ENCODE measurements around the gene ANKH.

The ANKH gene

DNA sequence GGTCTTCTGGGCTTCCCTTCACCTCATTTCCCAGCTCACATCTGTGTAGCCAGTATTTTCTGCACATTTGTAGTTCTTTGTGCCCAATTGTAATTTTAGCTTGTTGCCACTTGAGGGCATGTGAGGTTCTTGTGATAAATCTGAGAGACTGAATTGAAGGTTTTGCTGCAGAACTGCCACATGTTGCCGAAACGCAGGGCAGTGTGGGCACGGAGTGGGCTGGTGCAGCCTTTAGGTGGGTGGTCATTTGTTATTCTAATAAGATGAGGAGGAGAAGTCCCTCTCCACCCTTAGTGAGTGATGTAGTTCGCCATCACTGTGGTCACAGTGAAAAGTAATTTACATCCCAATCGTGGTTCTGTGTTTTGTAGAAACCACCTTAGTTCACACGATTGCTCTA is 185.8 kb downstream of the ANKH start:
- peak; percentile 76 for DNase-seq (ENCODE audit: low read depth)

- no peak for DNase-seq (ENCODE audit: low read depth)
These were observed 186.8 kb downstream of the ANKH start for GRCh38 chr5:14684757-14685156.

- no peak for DNase-seq (ENCODE audit: low read depth)
These were observed 187.6 kb downstream of the ANKH start for GRCh38 chr5:14683906-14684455.

- no peak for DNase-seq (ENCODE audit: low read depth)
These were observed 190.3 kb downstream of the ANKH start for GRCh38 chr5:14681236-14681752.

DNA sequence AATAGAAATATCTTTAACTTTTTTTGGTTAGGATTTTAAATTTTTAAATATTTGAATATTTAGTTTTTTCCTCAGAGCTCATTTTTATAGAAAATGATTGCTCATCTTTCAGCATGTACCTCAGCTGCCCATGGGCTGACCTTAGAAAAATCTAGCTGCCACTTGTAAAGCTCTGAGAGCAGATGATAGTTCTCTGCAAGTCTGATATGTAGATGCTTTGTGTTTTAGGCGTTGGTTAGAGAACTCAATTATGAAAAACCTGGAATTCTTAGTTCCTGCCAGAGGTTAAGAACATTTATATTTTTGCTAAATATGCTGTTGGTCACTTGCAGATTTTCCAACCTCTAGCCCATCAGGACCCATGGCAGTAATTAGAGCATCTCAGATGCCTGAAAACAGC is 192.0 kb downstream of the ANKH start:
- DNase-seq (ENCODE audit: low read depth): no peak

DNA sequence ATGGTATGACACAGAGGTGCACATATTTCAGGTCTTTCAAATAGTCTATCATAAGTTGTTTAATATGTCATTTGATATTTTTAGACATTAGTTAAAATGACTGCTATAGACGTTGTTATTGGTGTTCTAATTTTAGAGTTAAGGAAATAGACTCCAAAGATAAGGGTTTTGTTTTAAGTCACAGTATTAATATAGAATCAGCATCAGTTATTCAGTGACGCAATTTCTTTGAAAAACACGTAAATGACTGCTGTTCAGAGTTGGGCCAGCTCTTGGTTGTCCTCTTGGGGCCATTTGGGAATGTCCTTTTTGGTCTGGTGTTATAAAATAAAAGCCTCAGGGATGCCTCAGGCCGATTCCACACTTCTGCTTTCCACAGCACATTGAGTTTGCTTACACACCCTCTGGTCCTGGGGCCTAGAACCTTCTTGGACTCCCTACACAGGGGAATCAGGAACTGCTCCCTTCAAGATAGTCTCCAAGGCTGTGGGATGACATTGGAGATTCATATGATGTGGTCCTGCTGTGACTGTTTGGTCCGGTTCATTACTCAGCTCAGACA is 192.7 kb downstream of the ANKH start:
- DNase-seq (ENCODE audit: low read depth): no peak

- DNase-seq (ENCODE audit: low read depth): peak; percentile 66
These were observed 195.3 kb downstream of the ANKH start for GRCh38 chr5:14676320-14676719.

- DNase-seq (ENCODE audit: low read depth): no peak
These were observed 195.7 kb downstream of the ANKH start for GRCh38 chr5:14675865-14676300.

DNA sequence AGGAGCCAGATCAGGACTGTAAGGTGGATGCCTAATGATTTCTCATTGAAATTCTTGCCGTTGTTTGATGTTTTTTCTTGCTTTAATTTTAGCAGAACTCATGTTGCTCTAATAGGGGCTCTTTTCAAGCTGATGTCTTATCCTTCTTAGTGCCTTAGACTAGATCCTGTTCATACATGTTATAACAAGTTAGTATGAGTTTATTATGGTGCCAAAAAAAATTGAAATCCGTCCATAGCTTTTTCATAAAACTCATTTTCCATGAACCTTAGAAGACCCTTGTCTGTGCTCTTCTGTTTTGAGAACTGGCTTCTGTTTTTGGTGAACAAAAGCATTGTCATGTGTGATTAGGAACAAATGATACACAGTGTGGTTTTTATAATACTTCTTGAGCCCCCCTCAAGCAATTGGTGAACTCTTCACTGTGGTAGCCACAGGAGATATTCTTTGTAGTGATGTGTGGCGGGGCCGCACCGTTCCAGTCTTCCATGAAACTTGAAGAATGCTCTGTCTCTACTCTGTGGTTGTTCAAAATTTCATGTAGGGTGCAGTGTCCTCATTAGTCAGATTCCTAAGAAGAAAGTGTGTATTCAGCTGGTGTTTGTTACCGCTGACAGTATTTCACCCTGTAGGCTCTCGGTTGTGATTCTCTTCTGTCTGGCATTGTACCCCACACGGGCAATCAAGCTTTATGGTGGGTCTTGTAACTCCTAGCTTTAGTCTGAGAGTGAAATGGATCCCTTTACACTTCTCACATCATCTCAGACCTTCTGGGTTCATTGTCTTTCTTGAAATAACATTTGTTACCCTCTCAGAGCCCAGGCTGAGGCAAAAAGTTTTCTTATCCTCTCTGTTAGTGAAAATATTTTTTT is 196.4 kb downstream of the ANKH start:
- DNase-seq (ENCODE audit: low read depth): no peak

- DNase-seq (ENCODE audit: low read depth): no peak
These were observed 198.1 kb downstream of the ANKH start for GRCh38 chr5:14673443-14673842.

GRCh38 chr5:14672484-14673394 is 198.8 kb downstream of the ANKH start:
- DNase-seq (ENCODE audit: low read depth): peak; percentile 46

DNA sequence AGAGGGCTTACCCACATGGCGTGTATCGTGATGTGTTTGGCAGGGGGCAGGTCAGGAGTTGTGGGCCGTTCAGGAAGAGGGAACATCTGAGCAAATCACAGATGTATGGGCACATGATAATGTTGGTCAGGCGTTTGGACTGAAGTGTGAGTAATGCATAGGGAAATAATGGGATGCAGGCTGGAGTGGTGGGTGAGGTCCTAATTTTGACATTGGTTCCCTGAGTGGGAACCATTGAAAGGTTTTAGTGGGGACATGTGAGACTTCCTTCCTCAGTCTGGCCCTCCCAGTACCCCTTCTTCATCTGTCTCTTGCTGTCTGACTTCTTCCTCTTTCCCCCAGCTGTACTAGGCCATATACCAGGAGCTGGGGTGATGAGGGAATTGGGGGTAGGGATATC is 199.5 kb downstream of the ANKH start:
- no peak for DNase-seq (ENCODE audit: low read depth)

GRCh38 chr5:14671414-14671813 is 200.2 kb downstream of the ANKH start:
- DNase-seq (ENCODE audit: low read depth): no peak

GRCh38 chr5:14669975-14670374 is 201.6 kb downstream of the ANKH start:
- peak; percentile 45 for DNase-seq (ENCODE audit: low read depth)

GRCh38 chr5:14669415-14669814 is 202.2 kb downstream of the ANKH start:
- no peak for DNase-seq (ENCODE audit: low read depth)

DNA sequence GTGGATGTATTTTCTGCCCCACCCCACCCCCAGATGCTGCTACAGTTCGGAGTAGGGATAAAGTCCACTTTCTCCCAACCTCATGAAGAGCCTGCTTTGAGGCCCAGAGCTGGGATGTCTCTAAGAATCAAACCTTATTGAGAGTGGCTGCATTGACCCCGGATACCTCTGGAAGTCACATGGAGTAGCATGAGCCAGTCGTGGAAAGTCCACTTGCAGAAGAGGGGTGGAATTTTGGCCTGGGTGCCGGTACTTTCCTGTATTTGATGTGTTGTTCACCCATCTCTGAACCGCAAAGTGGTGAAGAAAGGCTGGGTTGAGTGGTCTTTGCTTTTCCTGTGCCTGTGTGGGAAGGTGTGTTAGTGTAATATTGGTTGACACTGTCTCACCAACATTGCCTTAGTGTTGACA is 203.4 kb downstream of the ANKH start:
- DNase-seq (ENCODE audit: low read depth): no peak

DNA sequence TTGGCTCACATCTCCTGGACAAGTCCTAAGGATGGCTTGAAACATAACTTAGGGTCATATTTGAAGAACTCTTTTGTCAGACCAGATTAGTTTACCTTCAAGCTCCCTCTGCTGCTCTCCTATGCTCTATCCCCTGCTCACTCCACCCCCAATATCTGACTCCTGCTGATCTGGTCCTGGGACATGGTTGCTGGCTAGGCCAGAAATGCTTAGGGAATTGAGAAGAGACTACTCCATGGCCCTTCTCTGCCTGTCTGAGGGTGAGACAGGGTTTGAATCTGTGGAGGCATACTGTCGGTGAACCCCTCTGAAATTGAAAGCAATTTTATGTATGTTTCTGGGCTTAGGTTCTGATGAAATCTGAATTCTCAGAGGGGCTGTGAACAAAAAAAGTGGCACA is 203.8 kb downstream of the ANKH start:
- no peak for DNase-seq (ENCODE audit: low read depth)

DNA sequence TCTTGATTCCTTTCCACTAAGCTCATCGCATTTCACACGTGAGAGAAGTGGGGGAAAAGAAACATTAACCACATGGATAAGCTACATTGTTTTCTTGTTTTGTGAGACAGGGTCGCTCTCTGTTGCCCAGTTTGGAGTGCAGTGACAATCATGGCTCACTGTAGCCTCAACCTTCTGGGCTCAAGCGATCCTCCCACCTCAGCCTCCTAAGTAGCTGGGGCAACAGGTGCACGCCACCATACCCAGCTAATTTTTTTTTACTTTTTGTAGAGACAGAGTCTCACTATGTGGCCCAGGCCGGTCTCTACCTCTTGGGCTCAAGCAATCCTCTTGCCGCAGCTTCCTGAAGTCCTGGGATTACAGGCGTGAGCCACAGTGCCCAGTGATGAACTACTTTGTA is 204.3 kb downstream of the ANKH start:
- no peak for DNase-seq (ENCODE audit: low read depth)

DNA sequence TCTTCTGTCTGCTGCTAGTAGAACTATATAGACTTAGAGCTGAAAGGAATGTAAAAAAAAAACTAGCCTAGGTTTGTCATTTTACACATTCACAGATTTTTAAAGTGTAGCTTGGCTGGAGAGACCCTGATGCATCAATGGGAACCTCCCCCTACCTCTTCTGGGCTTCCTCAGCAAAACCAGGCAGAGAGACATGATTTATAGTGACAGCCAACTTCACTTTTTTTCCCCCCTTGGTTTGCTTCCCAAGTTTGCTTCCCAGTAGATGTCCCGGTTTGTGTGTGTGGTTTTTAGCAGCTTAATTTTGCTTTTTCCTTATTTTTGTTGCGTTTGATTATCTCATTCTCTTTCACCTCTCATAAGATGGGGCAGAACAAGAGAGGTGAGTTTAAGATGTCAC is 205.2 kb downstream of the ANKH start:
- DNase-seq (ENCODE audit: low read depth): no peak

DNA sequence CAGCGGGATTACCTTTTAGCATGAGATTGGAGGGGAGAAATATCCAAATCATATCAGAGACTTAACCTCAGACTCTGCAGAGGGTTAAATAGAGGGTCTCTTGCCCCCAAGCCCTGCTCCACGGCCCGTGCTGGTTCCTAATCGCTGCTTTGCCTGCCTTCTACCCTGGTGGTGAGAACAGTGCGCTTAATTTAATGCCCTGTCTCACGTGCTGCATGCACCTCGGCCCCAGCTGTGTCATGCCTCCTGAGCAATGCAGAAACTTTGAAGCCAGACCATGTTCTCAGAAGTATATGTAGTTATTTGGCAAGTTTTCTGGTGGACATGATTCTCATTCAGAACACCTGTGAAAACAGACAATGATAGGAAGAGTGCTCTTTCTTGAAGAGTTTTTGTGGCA is 205.6 kb downstream of the ANKH start:
- DNase-seq (ENCODE audit: low read depth): peak; percentile 64

- DNase-seq (ENCODE audit: low read depth): peak; percentile 58
These were observed 206.3 kb downstream of the ANKH start for GRCh38 chr5:14665101-14665822.

Data from ELR (cell line).